NCI-H524 treated with DMSO at 0.1 percent for 48 hours (cell line): ENCODE measurements around the gene ARMC12.

ENCODE experiments used
- DNase-seq: peaks from one replicate; lab custom pipeline; 2025; lab: John Stamatoyannopoulos, UW

The ARMC12 gene

DNA sequence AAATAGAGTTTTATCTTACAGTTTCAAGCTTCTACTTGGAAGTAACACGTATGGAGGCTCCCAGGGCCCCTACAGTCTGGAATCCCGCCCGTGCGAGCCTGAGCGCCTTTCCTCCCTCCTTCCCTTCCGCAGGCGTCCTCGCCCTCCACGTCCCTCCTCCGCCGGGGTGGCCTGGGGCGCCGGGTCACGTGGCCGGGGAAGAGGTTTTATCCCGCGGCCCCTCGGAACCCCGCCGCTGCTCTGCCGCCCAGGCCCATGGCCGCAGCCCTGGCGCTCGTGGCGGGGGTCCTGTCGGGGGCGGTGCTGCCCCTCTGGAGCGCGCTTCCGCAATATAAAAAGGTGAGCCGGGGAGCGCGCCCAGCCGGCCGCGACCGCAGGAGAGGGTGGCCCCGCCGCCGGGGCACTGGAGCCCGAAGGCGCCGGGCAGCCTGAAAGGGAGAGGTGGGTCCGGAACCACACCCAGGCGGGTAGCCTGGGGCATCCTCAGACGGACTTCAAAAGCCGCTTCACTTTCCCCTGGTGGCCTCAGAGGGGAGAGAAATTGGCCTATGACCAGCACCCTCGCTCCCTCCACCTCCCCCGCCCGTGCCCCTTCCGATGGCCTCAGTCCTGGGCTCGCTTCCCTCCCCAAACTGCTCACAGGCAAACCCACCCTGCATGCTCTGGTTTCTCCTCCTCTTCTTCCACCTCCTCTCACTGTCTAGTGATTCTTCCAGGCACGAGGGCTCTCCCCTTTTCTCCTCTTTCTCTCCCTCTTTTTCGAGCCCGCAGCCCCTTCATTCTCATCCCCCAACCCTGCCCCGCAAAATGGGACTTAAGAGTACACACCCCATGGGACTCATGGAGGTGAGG is 39.8 kb downstream of the ARMC12 start, which contains the start of gene CLPSL2:
TSS of gene CLPSL2 (plus strand) at position 235 of the 852 bp plus-strand sequence. CDS start at position 256, 21 bp downstream.
- DNase-seq: no peak

DNA sequence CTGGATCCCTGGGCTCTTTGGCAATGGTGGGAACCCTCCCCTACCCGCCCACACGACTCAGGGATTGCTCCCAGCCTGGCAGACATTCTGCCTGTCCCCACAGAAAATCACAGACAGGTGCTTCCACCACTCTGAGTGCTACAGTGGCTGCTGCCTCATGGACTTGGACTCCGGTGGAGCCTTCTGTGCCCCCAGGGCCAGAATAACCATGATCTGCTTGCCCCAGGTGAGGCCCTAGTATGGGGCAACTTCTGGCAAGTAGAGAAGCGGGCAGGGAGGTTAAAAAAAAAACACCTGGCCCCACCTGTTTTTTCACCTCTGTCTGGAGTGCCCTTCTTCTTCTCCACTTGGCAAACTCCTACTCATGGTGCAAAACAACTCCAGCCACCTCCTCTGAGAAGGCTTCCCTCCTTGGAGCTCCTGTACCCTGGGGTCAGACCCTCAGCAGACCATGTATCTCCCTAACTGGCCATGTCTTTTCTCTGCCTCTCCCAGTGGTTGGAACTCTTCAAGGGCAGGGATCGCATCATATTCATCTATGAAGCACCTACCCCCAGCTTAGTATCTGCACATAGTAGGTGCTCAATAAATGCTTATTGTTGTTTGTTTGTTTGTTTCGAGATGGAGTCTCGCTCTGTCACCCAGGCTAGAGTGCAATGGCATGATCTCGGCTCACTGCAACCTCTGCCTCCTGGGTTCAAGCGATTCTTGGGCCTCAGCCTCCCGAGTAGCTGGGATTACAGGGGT is 40.7 kb downstream of the ARMC12 start:
- no peak for DNase-seq

DNA sequence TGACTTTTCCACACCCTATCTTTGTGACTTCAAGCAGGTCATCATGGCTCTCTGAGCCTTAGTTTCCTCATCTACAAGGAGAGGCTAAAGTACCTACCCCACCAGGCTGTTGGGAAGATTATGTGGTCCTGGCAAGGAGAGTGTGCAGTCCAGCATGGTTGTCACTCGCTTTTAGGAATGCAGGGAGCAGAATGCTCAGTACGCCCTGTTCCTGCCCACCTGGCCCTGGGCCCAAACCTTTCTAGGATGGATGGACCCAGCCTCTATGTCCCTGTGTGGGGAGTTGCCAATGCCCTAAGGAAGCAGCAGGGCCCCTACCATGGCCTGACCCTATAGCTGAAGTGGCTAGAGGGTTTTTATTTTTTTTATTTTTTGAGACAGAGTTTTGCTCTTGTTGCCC is 41.6 kb downstream of the ARMC12 start:
- no peak for DNase-seq

DNA sequence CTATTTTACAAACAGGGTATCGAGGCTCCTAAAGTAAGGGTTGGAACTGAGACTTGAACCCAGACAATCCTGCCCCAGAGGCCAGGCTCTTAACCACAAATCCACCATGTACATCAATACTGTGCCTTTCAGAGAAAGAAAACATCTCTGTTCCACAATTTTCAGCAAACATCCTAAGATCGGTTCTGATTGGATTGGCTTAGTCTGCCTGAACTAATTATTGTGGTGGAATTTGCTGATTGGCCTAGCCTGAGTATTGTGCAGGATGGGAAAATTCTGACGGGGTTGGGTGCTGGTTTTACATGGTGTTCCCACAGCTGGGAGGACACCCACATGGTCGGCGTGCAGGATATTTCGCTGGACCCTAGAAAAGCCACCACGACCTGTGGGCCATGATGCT is 43.9 kb downstream of the ARMC12 start, which contains the start of gene CLPSL1:
TSS of gene CLPSL1 (plus strand) at position 301 of the 400 bp plus-strand sequence. CDS start at position 393, 92 bp downstream.
- DNase-seq: no peak

DNA sequence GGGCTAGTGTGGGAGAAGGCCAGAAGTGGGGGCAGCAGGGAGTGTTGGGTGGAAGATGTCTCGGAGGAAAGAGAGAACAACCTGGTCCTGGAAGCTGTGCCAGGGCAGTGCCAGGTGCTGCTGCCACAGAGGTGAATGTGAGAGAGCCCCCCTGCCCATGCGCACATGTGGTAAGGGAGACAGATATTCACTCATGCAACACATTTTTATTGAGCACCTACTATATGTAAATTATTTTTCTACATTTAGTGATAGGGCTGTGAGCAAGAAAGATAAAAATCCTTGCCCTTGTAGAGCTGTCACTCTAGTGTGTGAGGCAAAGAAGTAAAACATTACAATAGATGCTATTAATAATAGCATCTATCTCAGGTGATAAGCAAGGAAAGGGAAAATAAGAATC is 44.5 kb downstream of the ARMC12 start:
- no peak for DNase-seq

DNA sequence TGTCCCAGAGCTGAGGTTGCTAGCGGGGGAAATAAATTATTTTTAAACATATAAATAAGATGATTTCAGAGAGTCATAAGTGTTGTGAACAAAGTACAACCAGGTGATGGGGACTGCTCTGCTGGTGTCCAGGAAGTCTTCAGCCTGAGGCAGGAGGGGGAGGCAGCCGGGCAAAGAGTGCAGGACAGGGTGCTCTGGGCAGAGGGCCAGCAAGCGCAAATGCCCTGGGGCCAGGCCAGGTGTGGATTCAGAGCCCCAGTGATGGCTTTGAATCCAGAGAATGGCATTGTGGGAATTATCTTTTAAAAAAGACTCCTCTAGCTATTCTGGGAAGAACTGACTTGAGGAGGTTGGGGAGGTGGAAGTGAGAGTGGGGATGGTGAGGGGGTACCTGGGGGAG is 45.6 kb downstream of the ARMC12 start:
- no peak for DNase-seq

DNA sequence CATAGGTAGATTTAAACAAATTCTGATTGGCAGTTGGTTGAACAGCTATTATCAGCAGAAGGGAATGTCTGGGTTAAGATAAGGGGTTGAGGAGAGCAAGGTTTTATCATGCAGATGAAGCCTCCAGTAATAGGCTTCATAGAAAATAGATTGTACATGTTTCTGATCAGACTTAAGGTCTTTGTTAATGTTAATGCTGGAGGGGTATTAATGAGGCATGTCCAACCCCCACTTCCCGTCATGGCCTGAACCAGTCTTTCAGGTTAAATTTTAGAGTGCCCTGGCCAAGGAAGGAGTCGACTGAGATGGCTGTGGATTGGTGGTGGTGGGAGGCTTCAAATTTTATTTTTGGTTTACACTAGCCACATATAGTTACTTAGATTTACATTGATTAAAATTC is 47.4 kb downstream of the ARMC12 start:
- DNase-seq: no peak

DNA sequence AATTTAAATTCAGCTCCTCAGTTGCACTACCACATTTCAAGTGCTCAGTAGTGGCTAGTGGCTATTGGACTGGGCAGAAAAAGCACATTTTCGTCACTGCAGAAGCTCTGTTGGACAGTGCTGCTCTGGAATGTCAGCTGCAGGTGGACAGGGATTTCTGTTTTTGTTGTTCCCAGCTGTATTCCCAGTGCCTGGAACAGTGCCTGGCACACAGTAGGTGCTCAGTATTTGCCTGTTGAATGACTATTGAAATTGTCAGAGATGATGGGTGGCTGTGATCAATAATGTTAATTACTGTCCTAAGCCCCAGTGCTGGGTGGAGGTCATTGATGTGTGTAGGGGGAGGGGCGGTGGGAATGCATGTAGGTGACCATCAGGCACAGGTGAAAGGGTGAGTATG is 49.4 kb downstream of the ARMC12 start:
- no peak for DNase-seq

DNA sequence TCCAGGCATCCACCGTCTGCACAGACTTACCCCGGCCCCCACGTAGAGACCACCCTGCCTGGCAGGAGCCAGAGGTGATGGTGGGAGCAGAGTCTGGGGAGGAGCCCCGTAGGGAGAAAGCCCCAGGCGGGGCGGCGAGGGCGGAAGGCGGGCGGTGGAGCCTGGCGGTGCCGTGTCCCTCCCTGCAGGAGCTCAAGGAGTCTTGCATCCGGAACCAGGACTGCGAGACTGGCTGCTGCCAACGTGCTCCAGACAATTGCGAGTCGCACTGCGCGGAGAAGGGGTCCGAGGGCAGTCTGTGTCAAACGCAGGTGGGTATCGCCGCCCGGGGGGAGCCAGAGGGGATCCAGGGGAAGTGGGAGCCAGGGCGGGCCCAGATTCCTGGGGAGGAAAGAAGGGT is 50.0 kb downstream of the ARMC12 start:
- no peak for DNase-seq

DNA sequence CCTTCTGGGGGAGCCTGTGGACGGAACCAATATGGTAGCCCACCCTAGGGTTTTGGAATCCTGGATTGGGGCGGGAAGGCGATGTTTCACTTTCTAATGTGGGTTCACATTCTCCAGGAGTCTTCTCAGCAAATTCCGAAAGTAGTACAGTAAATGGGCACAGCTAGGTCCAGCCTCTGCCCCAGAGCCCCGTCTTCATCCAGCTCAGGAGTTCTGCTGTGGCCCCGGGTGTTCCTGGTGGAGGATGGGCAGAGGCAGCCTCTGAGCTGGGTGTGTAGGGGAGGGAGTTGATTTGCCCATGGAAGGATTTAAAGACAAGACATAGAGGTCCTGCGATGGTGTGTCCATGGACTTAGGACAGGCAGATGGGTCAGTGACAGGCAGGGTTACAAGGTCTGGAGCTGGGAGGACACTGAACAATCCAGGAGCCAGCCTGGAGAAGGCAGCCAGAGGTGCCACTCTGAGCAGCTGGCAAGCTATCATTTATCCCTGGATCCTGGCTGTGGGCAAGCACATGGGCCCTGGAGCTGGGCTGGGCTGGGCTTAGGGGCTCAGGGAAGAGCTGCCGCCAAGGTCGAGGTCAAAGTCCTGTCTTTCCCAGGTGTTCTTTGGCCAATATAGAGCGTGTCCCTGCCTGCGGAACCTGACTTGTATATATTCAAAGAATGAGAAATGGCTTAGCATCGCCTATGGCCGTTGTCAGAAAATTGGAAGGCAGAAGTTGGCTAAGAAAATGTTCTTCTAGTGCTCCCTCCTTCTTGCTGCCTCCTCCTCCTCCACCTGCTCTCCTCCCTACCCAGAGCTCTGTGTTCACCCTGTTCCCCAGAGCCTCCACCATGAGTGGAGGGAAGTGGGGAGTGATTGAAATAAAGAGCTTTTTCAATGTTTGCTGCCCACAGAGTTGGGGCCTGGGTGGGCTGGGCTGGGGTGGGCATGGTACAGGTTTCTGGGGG is 50.7 kb downstream of the ARMC12 start:
- DNase-seq: no peak

DNA sequence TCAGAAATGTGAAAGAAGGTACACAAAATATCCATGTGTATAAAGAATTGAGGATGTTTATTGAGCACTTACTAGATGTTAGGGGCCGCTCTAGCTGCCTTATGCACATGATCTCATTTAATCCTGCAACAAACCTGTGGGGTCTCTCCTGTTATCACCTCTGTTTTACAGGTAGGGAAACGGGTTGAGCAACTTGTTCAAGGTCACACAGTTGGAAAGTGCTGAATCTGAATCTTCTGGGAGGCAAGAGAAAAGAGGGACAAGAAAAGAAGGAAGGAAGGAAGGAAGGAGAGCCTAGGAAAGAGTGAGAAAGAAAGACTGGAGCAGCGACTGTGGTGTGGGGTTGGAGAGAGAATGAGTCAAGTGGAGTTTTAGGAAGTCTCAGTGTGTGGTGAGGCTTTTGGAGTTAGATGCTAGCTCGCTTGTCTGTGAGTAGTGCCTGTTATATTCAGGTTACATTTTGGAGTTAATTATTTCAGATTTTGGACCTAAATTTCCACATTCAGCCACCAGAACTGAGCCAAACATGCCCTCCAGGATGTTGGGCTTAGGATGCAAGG is 51.7 kb downstream of the ARMC12 start:
- DNase-seq: no peak

DNA sequence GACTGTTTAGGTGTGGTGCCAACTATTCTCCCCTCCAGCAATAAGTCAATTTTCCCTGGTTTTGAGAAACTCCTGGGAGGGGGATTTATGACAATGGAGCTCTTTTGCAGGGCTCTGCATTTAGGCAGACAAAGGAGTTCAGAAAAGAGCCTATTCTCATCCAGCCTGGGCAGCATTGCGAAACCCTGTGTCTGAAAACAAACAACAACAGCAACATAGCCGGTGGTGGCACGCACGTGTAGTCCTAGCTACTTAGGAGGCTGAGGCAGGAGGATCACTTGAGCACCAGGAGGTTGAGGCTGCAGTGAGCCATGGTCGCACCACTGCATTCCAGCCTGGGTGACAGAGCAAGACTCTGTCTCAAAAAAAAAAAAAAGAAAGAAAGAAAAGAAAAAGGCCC is 53.9 kb downstream of the ARMC12 start:
- no peak for DNase-seq

DNA sequence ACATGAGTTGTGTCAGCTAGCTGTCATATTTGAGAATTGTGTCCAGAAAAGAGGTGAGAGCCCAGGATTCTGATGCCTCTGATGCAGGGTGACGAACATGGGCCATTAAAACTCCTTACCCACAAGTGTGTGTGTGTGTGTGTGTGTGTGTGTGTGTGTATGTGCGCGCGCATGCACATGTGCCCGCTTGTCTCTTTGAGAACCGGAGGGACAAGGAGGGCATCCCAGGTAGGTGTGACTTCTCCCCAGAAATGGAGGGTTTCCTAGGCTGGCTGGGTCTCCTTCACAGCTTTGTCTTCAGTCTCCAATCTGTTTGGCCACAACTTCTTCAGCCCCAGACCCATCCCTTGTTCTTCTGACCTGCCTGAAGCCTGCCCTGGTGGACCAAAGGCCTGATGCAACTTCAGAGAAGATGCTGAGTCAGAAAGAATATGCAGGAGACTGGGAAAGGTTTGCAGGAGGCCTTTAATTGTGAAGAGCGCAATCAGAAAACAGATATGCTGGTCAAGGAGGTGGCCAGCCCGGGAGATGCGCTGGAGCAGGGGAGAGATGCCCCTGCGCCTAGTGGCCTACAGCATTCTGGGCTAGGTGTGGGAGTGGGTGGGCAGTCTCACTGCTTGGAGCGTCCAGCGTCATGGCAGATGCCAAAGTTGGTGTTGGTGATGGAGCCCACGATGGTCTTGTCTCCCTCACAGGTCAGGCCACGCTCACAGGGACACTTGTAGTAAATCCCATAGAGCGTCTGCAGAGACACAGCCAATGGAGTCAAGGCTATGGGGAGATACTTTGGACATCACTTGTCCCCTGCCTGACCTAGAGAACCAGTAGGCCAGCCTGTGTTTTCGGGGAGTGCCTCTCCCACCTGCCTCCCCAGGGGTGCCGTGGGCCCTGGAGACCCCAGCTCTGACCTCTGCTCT is 58.0 kb downstream of the ARMC12 start:
- no peak for DNase-seq

DNA sequence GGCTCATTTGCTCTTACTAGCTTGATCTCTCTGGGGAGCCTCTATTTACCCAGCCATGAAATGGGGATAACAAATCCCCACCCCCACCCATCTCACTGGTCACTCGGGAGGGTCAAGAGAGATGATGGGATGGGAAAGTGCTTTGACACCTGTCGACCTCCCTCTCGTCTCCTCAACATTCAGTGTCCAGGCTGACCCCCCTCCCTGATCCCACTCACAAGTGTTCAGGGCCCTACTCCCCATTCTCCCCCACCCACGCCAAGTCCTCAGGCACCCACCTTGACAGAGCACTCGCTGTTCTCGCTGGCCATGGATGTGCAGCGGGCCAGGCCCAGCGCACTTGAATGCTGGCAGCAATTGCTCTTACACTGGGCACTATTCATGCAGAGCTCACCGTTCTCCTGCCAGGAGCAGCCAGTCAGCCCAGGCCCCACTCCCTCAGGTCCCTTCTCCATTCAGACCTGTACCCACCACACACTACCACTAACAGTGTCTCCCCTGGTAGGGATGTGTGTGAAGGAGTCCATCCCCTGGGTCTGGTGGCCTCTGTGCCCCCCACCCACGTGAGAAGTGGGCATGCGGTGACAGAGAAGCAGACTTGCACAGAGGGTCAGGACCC is 58.7 kb downstream of the ARMC12 start:
- DNase-seq: no peak

DNA sequence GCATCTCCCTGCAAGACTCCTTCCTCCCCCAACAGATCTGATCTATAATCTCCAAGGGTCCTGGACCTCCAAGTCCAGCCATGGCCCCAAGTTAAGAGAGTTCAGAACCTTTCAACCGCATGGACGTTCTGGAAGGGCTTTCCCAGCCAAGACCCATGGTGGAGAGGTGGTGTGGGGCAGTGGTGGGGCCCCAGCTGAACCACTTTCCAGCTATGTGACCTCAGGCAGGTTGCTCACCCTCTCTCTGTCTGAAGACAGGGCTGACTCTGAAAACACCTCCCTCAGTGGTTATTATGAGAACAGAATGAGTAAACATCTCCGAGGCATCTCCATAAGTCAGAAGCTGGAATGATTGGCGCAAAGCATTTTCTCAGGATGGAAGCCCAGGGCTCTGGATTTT is 59.4 kb downstream of the ARMC12 start:
- no peak for DNase-seq

DNA sequence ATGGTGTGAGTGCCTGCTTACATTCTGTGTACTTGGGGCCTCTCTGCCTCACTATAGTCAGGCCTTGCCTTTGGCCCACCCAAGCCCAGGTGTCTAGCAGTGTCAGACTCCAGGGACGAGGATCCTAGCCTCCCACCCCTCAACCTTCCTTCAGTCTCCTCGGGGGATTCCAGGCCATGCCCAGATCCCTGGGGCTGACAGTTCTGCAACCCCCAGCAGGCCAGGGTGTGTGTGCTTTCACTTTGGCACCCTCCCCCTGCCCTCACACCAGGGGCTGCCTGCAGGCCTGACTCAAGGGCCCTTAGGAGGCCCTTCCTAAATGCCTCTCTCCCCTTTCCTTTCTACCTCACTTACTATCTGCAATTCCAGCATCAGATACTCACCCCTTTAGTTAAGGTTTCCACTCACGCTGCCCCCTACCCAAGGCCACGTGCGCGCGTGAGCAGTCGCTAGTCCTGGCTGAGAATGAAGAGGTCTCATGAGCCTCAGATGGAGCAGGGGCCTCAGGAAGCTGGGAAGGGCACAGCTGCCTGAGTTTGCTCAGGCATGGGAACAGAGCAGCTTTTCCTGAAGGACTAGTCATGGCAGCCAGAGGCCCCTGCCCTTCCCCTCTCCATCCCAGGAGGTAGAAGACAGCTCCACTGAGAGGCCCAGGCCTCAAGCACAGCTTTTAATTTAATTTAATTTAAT is 61.1 kb downstream of the ARMC12 start:
- DNase-seq: no peak
